Measurements from ENCODE around the gene OSMR.
A peak's percentile ranks its signal among the peaks of the same experiment; 100 is the strongest.

OSMR gene

GRCh38 chr5:38911933-38912332, 66.1 kb downstream of the OSMR start:
- Histone ChIP-seq H3K36me3 (ENCODE audit: insufficient read depth) (no peaks in the 10 kb centered on the region), H3K27ac (no peak overlapping the region), H3K4me2 (no peak overlapping the region), H4K20me1 (ENCODE audit: insufficient read depth) (no peaks in the 10 kb centered on the region), H3K4me1 (ENCODE audit: low read depth, poor library complexity, severe bottlenecking) (no peaks in the 10 kb centered on the region), H3K27me3 (ENCODE audit: insufficient read depth, low read depth) (no peaks in the 10 kb centered on the region), H3K4me3 (IDR thresholded peaks at IDR 0.05; ENCODE audit: insufficient read depth, low read depth, low read length) (no peak overlapping the region), H2AFZ (ENCODE audit: low read depth) (no peak overlapping the region), H3K9ac (no peak overlapping the region), H3K79me2 (ENCODE audit: insufficient read depth, low read depth) (no peaks in the 10 kb centered on the region)
- TF ChIP-seq CTCF (conservative IDR thresholded peaks at IDR 0.05; ENCODE audit: low read depth, low read length), result no peak

GRCh38 chr5:38913714-38914113, 67.9 kb downstream of the OSMR start:
- Histone ChIP-seq H3K4me3 (IDR thresholded peaks at IDR 0.05; ENCODE audit: insufficient read depth, low read depth, low read length) (no peak overlapping the region), H3K36me3 (ENCODE audit: insufficient read depth) (no peaks in the 10 kb centered on the region), H3K4me2 (no peak overlapping the region), H3K27me3 (ENCODE audit: insufficient read depth, low read depth) (no peaks in the 10 kb centered on the region), H2AFZ (ENCODE audit: low read depth) (no peak overlapping the region), H4K20me1 (ENCODE audit: insufficient read depth) (no peaks in the 10 kb centered on the region), H3K27ac (no peak overlapping the region), H3K79me2 (ENCODE audit: insufficient read depth, low read depth) (no peaks in the 10 kb centered on the region), H3K4me1 (ENCODE audit: low read depth, poor library complexity, severe bottlenecking) (no peaks in the 10 kb centered on the region), H3K9ac (no peak overlapping the region)
- TF ChIP-seq CTCF (conservative IDR thresholded peaks at IDR 0.05; ENCODE audit: low read depth, low read length), result no peak

- Histone ChIP-seq H3K4me3 (IDR thresholded peaks at IDR 0.05; ENCODE audit: insufficient read depth, low read depth, low read length) (no peak overlapping the region), H3K4me2 (no peak overlapping the region), H2AFZ (ENCODE audit: low read depth) (no peak overlapping the region), H3K36me3 (ENCODE audit: insufficient read depth) (no peaks in the 10 kb centered on the region), H3K4me1 (ENCODE audit: low read depth, poor library complexity, severe bottlenecking) (no peaks in the 10 kb centered on the region), H3K79me2 (ENCODE audit: insufficient read depth, low read depth) (no peaks in the 10 kb centered on the region), H4K20me1 (ENCODE audit: insufficient read depth) (no peaks in the 10 kb centered on the region), H3K9ac (no peak overlapping the region), H3K27ac (no peak overlapping the region), H3K27me3 (ENCODE audit: insufficient read depth, low read depth) (no peaks in the 10 kb centered on the region)
- no peak for TF ChIP-seq CTCF (conservative IDR thresholded peaks at IDR 0.05; ENCODE audit: low read depth, low read length)
Measured at GRCh38 chr5:38916802-38917201, 71.0 kb downstream of the OSMR start.

- Histone ChIP-seq H3K4me1 (ENCODE audit: low read depth, poor library complexity, severe bottlenecking) (no peaks in the 10 kb centered on the region), H3K79me2 (ENCODE audit: insufficient read depth, low read depth) (no peaks in the 10 kb centered on the region), H2AFZ (ENCODE audit: low read depth) (no peak overlapping the region), H3K36me3 (ENCODE audit: insufficient read depth) (no peaks in the 10 kb centered on the region), H3K4me2 (no peak overlapping the region), H4K20me1 (ENCODE audit: insufficient read depth) (no peaks in the 10 kb centered on the region), H3K27ac (no peak overlapping the region), H3K9ac (no peak overlapping the region), H3K27me3 (ENCODE audit: insufficient read depth, low read depth) (no peaks in the 10 kb centered on the region), H3K4me3 (IDR thresholded peaks at IDR 0.05; ENCODE audit: insufficient read depth, low read depth, low read length) (no peak overlapping the region)
- no peak for TF ChIP-seq CTCF (conservative IDR thresholded peaks at IDR 0.05; ENCODE audit: low read depth, low read length)
Measured at GRCh38 chr5:38921174-38921573, 75.4 kb downstream of the OSMR start.

GRCh38 chr5:38922199-38922598, 76.4 kb downstream of the OSMR start:
- no peak overlapping the region for H2AFZ ChIP-seq (ENCODE audit: low read depth)
- H4K20me1 ChIP-seq (ENCODE audit: insufficient read depth), result no peaks in the 10 kb centered on the region
- no peak overlapping the region for H3K4me3 ChIP-seq (IDR thresholded peaks at IDR 0.05; ENCODE audit: insufficient read depth, low read depth, low read length)
- peak; percentile 81 for TF ChIP-seq CTCF (conservative IDR thresholded peaks at IDR 0.05; ENCODE audit: low read depth, low read length)
- H3K79me2 ChIP-seq (ENCODE audit: insufficient read depth, low read depth), result no peaks in the 10 kb centered on the region
- no peak overlapping the region for H3K4me2 ChIP-seq
- no peaks in the 10 kb centered on the region for H3K27me3 ChIP-seq (ENCODE audit: insufficient read depth, low read depth)
- H3K9ac ChIP-seq, result no peak overlapping the region
- no peaks in the 10 kb centered on the region for H3K36me3 ChIP-seq (ENCODE audit: insufficient read depth)
- no peak overlapping the region for H3K27ac ChIP-seq
- no peaks in the 10 kb centered on the region for H3K4me1 ChIP-seq (ENCODE audit: low read depth, poor library complexity, severe bottlenecking)
